Gastroesophageal sphincter (tissue), 4 donors: ENCODE measurements around the gene S100A12. TPM values are rescaled to one million over a fixed set of nuclear protein-coding genes. Genes with fewer than 3 reads are reported as not detected.

Experiments used
- ATAC-seq: fragments of 150-250 bp; one replicate; pipeline ENCODE4 v1.9.1; 2016; ENCODE audit warnings: mild to moderate bottlenecking, moderate library complexity
- H3K27ac ChIP-seq, 4 donors: fragments of 200-600 bp; sonication (generic) in 3 of 4; 1 replicate in 3 of 4; 2 replicates in 1 of 4; pipeline ENCODE4 v1.5.1; 2016 to 2019
- H3K27me3 ChIP-seq: fragments of 200-600 bp; sonication (generic); one replicate; pipeline ENCODE4 v1.5.1; 2019
- H3K36me3 ChIP-seq, 2 donors: fragments of 200-600 bp; sonication (generic); one replicate each; pipeline ENCODE4 v1.5.1; 2019; ENCODE audit warnings: control low read depth in 1 of 2
- H3K4me1 ChIP-seq, 3 donors: fragments of 200-600 bp; sonication (generic); 1 replicate in 2 of 3; 2 replicates in 1 of 3; pipeline ENCODE4 v1.5.1; 2016 to 2019; ENCODE audit warnings: control low read depth in 2 of 3
- H3K4me3 ChIP-seq, 2 donors: fragments of 200-600 bp; sonication (generic); one replicate each; pipeline ENCODE4 v1.5.1; 2019; ENCODE audit warnings: mild to moderate bottlenecking in 1 of 2, moderate library complexity in 1 of 2
- H3K9me3 ChIP-seq, 3 donors: fragments of 200-600 bp; sonication (generic); one replicate each; pipeline ENCODE4 v1.5.1; 2017 to 2019; ENCODE audit warnings: control low read depth in 2 of 3
- EP300 ChIP-seq: sonication (generic); formaldehyde crosslinking; IDR thresholded peaks from one replicate; pipeline ENCODE4 v1.6.1; 2017; ENCODE audit warnings: antibody characterized with exemption, mild to moderate bottlenecking
- POLR2A ChIP-seq, 2 donors: fragments of 450-650 bp; IDR thresholded peaks; one replicate each; pipeline ENCODE4 v1.6.1; 2017; ENCODE audit warnings: antibody characterized with exemption in 2 of 2, mild to moderate bottlenecking in 2 of 2, moderate library complexity in 1 of 2
- POLR2AphosphoS5 ChIP-seq: sonication (generic); formaldehyde crosslinking; IDR thresholded peaks from one replicate; pipeline ENCODE4 v1.6.1; 2017; ENCODE audit warnings: antibody characterized with exemption
- WGBS, 2 donors: methylation state at CpG; one replicate each; pipeline ENCODE4 v1.1.5; 2018; ENCODE audit warnings: low coverage in 1 of 2; 5-methylcytosine and 5-hydroxymethylcytosine counted together
- small RNA-seq, 4 donors: library from RNA; depleted of rRNA; stranded (forward); fragments of <200 nt; gene quantifications; one replicate each; pipeline ENCODE3, GENCODE V24; 2016
- total RNA-seq, 4 donors: library from RNA; depleted of rRNA; stranded (reverse); fragments of >200 nt; gene quantifications; one replicate each; pipeline ENCODE4 v1.1.0, GENCODE V29; 2016
- TF ChIP-seq, protein P1 (sequence below), 4 experiments: fragments of 200-600 bp in 2 of 4; fragments of 450-650 bp in 2 of 4; sonication (generic) in 1 of 4; IDR thresholded peaks; one replicate each; pipeline ENCODE4 v1.5.1; 2017 to 2019; ENCODE audit warnings: antibody characterized with exemption in 4 of 4, mild to moderate bottlenecking in 2 of 4, moderate library complexity in 2 of 4

Gene S100A12
- total RNA-seq, 4 donors from 2014 or later, result 1.4 to 21.1 (median 12.6) TPM; not detected in 1

DNA sequence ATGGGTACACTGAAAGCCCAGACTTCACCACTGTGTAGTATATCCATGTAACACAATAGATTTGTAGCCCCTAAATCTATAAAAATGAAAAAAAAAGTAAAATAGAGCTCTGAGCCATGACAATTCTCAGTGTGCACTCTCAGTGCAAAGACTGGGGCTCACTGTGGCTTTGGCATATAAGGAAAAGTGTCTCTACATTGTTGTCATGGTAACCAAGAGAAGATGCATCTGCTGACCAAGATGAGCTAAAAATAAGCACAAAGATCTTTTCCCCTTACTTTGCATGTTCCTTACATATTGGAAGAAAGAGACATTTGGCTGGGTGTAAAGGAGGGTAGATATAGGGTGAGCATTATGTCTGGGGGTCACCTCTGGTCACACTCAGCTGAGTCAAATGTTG, 38.8 kb downstream of the S100A12 start:
- no peak overlapping the region for H3K27ac ChIP-seq
- no peak for ATAC-seq
- TF ChIP-seq, protein P1, sequence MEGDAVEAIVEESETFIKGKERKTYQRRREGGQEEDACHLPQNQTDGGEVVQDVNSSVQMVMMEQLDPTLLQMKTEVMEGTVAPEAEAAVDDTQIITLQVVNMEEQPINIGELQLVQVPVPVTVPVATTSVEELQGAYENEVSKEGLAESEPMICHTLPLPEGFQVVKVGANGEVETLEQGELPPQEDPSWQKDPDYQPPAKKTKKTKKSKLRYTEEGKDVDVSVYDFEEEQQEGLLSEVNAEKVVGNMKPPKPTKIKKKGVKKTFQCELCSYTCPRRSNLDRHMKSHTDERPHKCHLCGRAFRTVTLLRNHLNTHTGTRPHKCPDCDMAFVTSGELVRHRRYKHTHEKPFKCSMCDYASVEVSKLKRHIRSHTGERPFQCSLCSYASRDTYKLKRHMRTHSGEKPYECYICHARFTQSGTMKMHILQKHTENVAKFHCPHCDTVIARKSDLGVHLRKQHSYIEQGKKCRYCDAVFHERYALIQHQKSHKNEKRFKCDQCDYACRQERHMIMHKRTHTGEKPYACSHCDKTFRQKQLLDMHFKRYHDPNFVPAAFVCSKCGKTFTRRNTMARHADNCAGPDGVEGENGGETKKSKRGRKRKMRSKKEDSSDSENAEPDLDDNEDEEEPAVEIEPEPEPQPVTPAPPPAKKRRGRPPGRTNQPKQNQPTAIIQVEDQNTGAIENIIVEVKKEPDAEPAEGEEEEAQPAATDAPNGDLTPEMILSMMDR (IDR thresholded peaks at IDR 0.05), result no peak
- no peak for TF ChIP-seq POLR2AphosphoS5
- TF ChIP-seq EP300, result no peak
- TF ChIP-seq POLR2A (IDR thresholded peaks at IDR 0.05), result no peak
- peaks cover 24% of the 10 kb centered on the region for H3K27me3 ChIP-seq
- no peak overlapping the region for H3K4me3 ChIP-seq
- no peaks in the 10 kb centered on the region for H3K36me3 ChIP-seq
- peaks cover 0 to 9% (median 0%) of the 10 kb centered on the region in 3 donors for H3K9me3 ChIP-seq
- no peaks in the 10 kb centered on the region for H3K4me1 ChIP-seq

GRCh38 chr1:153333902-153334301, 41.5 kb downstream of the S100A12 start:
- TF ChIP-seq POLR2A (IDR thresholded peaks at IDR 0.05), result no peak
- TF ChIP-seq, protein P1 (IDR thresholded peaks at IDR 0.05), result no peak
- TF ChIP-seq POLR2AphosphoS5, result no peak
- no peak for TF ChIP-seq EP300
- H3K4me1 ChIP-seq, result no peaks in the 10 kb centered on the region
- no peaks in the 10 kb centered on the region for H3K36me3 ChIP-seq
- H3K4me3 ChIP-seq, result no peak overlapping the region
- peaks cover 0 to 33% (median 0%) of the 10 kb centered on the region in 3 donors for H3K9me3 ChIP-seq
- 78 to 87% methylated on average over 1 of the region's 1 CpG for WGBS, 2 donors
- peaks cover 11% of the 10 kb centered on the region for H3K27me3 ChIP-seq
- no peak for ATAC-seq
- H3K27ac ChIP-seq, result no peak overlapping the region

- no peaks in the 10 kb centered on the region for H3K4me1 ChIP-seq
- ATAC-seq, result no peak
- H3K4me3 ChIP-seq, result no peak overlapping the region
- peaks cover 0 to 65% (median 0%) of the 10 kb centered on the region in 3 donors for H3K9me3 ChIP-seq
- H3K27ac ChIP-seq, result no peak overlapping the region
- H3K36me3 ChIP-seq, result no peaks in the 10 kb centered on the region
- TF ChIP-seq EP300 (no peak), POLR2AphosphoS5 (no peak), POLR2A (IDR thresholded peaks at IDR 0.05) (no peak)
- TF ChIP-seq, protein P1 (IDR thresholded peaks at IDR 0.05), result no peak
- peaks cover 12% of the 10 kb centered on the region for H3K27me3 ChIP-seq
Observed at GRCh38 chr1:153324912-153325311, 50.5 kb downstream of the S100A12 start.

Small RNA genes lying within 50 kb of the gene (small RNA-seq; reads per million reads assigned to genes)
- gene RNU6-160P (0 reads per million in 4 donors), gene S100A15A (0 reads per million in 4 donors)

Other genes starting within 250 kb of the S100A12 start
- not detected for gene SPRR2G, start 224.7 kb downstream of the S100A12 start, total RNA-seq
- gene LELP1, start 172.2 kb downstream of the S100A12 start, total RNA-seq, result not detected
- gene PRR9, start 158.0 kb downstream of the S100A12 start, total RNA-seq, result not detected
- not detected for gene LORICRIN, start 115.9 kb downstream of the S100A12 start, total RNA-seq
- gene PGLYRP3, start 62.7 kb downstream of the S100A12 start, total RNA-seq, result under 1 TPM in 1 of 4 donors, not detected in 3; 0.45 TPM
- not detected for gene PGLYRP4, start 26.8 kb downstream of the S100A12 start, total RNA-seq
- 1,000 to 10,000 TPM in 1 of 4 donors, 100 to 1,000 TPM in 2, 10 to 100 TPM in 1; 65.3 to 2,906 (median 485) TPM for gene S100A9, start 17.8 kb downstream of the S100A12 start, total RNA-seq
- gene S100A8, start 15.5 kb upstream of the S100A12 start, total RNA-seq, result 100 to 1,000 TPM in 2 of 4 donors, 10 to 100 TPM in 2; 13.1 to 745 (median 110) TPM
- under 1 TPM in 2 of 4 donors, not detected in 2; 0.16 to 0.79 TPM for gene S100A7A, start 40.9 kb upstream of the S100A12 start, total RNA-seq
- gene S100A7, start 85.0 kb upstream of the S100A12 start, total RNA-seq, result 100 to 1,000 TPM in 1 of 4 donors, 10 to 100 TPM in 1, not detected in 2; 33.0 to 253 TPM
- 100 to 1,000 TPM; 595 to 840 (median 634) TPM for gene S100A6, start 160.4 kb upstream of the S100A12 start, total RNA-seq
- gene S100A5, start 165.3 kb upstream of the S100A12 start, total RNA-seq, result not detected
- 100 to 1,000 TPM; 135 to 345 (median 259) TPM for gene S100A4, start 170.2 kb upstream of the S100A12 start, total RNA-seq
- gene S100A3, start 173.6 kb upstream of the S100A12 start, total RNA-seq, result 1 to 10 TPM in 2 of 4 donors, under 1 TPM in 1, not detected in 1; 0.69 to 6.0 (median 1.1) TPM
- 10 to 100 TPM in 2 of 4 donors, 1 to 10 TPM in 2; 2.7 to 73.3 (median 14.2) TPM for gene S100A2, start 190.2 kb upstream of the S100A12 start, total RNA-seq
- 100 to 1,000 TPM in 1 of 4 donors, 10 to 100 TPM in 3; 49.7 to 121 (median 71.5) TPM for gene S100A16, start 237.5 kb upstream of the S100A12 start, total RNA-seq
- 10 to 100 TPM in 1 of 4 donors, 1 to 10 TPM in 2, under 1 TPM in 1; 0.85 to 82.1 (median 5.0) TPM for gene S100A14, start 240.7 kb upstream of the S100A12 start, total RNA-seq